ENCODE results near the gene ITGB2.

Gene ITGB2

GRCh38 chr21:44845418-44846223, 75.1 kb downstream of the ITGB2 start:
- Histone ChIP-seq H3K4me1 (ENCODE audit: low read depth, poor library complexity, severe bottlenecking) (no peaks in the 10 kb centered on the region), H3K36me3 (ENCODE audit: insufficient read depth) (0 out of 2 replicates have a peak, but pooled peaks cover 6% of the 10 kb centered on the region), H3K4me2 (no peak overlapping the region), H4K20me1 (ENCODE audit: insufficient read depth) (no peaks in the 10 kb centered on the region), H2AFZ (ENCODE audit: low read depth) (no peak overlapping the region), H3K27me3 (ENCODE audit: insufficient read depth, low read depth) (peaks cover 35% of the 10 kb centered on the region), H3K4me3 (IDR thresholded peaks at IDR 0.05; ENCODE audit: insufficient read depth, low read depth, low read length) (no peak overlapping the region), H3K27ac (no peak overlapping the region), H3K79me2 (ENCODE audit: insufficient read depth, low read depth) (no peaks in the 10 kb centered on the region), H3K9ac (no peak overlapping the region)
- no peak for TF ChIP-seq CTCF (conservative IDR thresholded peaks at IDR 0.05; ENCODE audit: low read depth, low read length)

GRCh38 chr21:44844256-44844655, 76.4 kb downstream of the ITGB2 start:
- Histone ChIP-seq H3K36me3 (ENCODE audit: insufficient read depth) (no peaks in the 10 kb centered on the region), H3K4me3 (IDR thresholded peaks at IDR 0.05; ENCODE audit: insufficient read depth, low read depth, low read length) (no peak overlapping the region), H3K4me2 (no peak overlapping the region), H3K4me1 (ENCODE audit: low read depth, poor library complexity, severe bottlenecking) (no peaks in the 10 kb centered on the region), H3K27me3 (ENCODE audit: insufficient read depth, low read depth) (peaks cover 38% of the 10 kb centered on the region), H2AFZ (ENCODE audit: low read depth) (no peak overlapping the region), H3K9ac (no peak overlapping the region), H3K79me2 (ENCODE audit: insufficient read depth, low read depth) (no peaks in the 10 kb centered on the region), H3K27ac (no peak overlapping the region), H4K20me1 (ENCODE audit: insufficient read depth) (no peaks in the 10 kb centered on the region)
- TF ChIP-seq CTCF (conservative IDR thresholded peaks at IDR 0.05; ENCODE audit: low read depth, low read length) = no peak

GRCh38 chr21:44842721-44843445, 77.8 kb downstream of the ITGB2 start:
- H3K4me3 ChIP-seq (IDR thresholded peaks at IDR 0.05; ENCODE audit: insufficient read depth, low read depth, low read length) = no peak overlapping the region
- peaks cover 38% of the 10 kb centered on the region for H3K27me3 ChIP-seq (ENCODE audit: insufficient read depth, low read depth)
- H3K4me1 ChIP-seq (ENCODE audit: low read depth, poor library complexity, severe bottlenecking) = no peaks in the 10 kb centered on the region
- H2AFZ ChIP-seq (ENCODE audit: low read depth) = no peak overlapping the region
- H3K9ac ChIP-seq = no peak overlapping the region
- no peak overlapping the region for H3K4me2 ChIP-seq
- no peak for TF ChIP-seq CTCF (conservative IDR thresholded peaks at IDR 0.05; ENCODE audit: low read depth, low read length)
- H3K36me3 ChIP-seq (ENCODE audit: insufficient read depth) = no peaks in the 10 kb centered on the region
- H4K20me1 ChIP-seq (ENCODE audit: insufficient read depth) = no peaks in the 10 kb centered on the region
- H3K27ac ChIP-seq = no peak overlapping the region
- H3K79me2 ChIP-seq (ENCODE audit: insufficient read depth, low read depth) = no peaks in the 10 kb centered on the region

GRCh38 chr21:44842087-44842486, 78.6 kb downstream of the ITGB2 start:
- Histone ChIP-seq H3K9ac (no peak overlapping the region), H3K27ac (no peak overlapping the region), H4K20me1 (ENCODE audit: insufficient read depth) (no peaks in the 10 kb centered on the region), H3K36me3 (ENCODE audit: insufficient read depth) (no peaks in the 10 kb centered on the region), H3K27me3 (ENCODE audit: insufficient read depth, low read depth) (peaks cover 38% of the 10 kb centered on the region), H2AFZ (ENCODE audit: low read depth) (no peak overlapping the region), H3K4me3 (IDR thresholded peaks at IDR 0.05; ENCODE audit: insufficient read depth, low read depth, low read length) (no peak overlapping the region), H3K79me2 (ENCODE audit: insufficient read depth, low read depth) (no peaks in the 10 kb centered on the region), H3K4me2 (no peak overlapping the region), H3K4me1 (ENCODE audit: low read depth, poor library complexity, severe bottlenecking) (no peaks in the 10 kb centered on the region)
- TF ChIP-seq CTCF (conservative IDR thresholded peaks at IDR 0.05; ENCODE audit: low read depth, low read length) = no peak

Data from KMS-11 (cell line).